ENCODE data around the gene GPR107. TPM values are rescaled to one million over a fixed set of nuclear protein-coding genes. Genes with fewer than 3 reads are reported as not detected.

GPR107 gene
- total RNA-seq, 1 donor from 2014 or later, result 19.8 TPM

DNA sequence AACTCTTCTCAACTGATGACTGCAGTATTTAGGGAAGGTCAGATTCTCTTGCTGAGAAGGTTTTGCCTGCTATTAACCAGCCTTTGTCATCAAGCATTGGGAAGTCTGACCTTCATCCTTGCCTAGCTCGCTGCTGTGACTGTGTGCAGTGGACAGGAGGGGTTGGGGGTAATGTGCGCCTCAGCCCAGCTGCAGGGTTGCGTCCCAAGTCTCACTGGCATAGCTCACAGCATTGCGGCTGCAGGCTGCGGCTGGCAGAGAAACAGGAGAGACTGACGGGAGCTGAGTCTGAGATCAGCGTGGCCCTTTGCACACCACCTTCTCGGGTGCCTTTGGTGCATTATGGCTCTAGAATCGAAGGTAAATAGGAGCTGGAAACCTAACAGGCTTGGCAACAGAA, 62.6 kb downstream of the GPR107 start:
- Histone ChIP-seq H3K4me1 (ENCODE audit: control insufficient read depth in 3 of 3, insufficient read depth in 3 of 3, low read length in 3 of 3) (peaks cover 7 to 20% (median 14%) of the 10 kb centered on the region in 3 donors), H3K9ac (ENCODE audit: low read depth in 1 of 3, low read length in 3 of 3) (no peak overlapping the region), H3K27ac (ENCODE audit: low read depth, low read length) (no peak overlapping the region), H3K9me3 (ENCODE audit: control insufficient read depth in 3 of 3, low read length in 3 of 3) (no peaks in the 10 kb centered on the region), H3K4me3 (ENCODE audit: low read length in 3 of 3) (no peak overlapping the region), H3K27me3 (ENCODE audit: control insufficient read depth in 3 of 3, insufficient read depth in 3 of 3, low read length in 3 of 3) (no peaks in the 10 kb centered on the region), H3K36me3 (ENCODE audit: control insufficient read depth in 3 of 3, insufficient read depth in 3 of 3, low read length in 3 of 3) (peaks cover 8 to 35% (median 25%) of the 10 kb centered on the region in 3 donors)

DNA sequence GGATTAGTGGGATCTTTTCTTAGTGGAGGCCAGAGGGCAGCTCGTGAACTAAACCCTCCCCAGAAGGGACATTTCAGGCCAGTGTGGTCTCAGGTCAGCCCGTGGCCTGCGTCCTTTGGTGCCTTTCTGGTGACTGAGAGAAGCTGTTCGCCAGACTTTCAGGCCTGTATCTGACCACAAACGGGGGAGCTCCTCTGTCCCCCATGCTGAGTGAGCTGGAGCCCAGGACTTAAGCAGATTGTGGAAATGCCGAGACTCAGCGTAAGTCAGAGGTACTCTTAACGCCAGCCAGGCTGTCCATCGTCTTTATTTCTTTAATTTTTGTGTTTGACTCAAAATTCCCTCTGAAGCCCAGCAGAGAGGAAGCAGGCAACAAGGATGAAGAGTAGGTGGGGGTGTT, 63.7 kb downstream of the GPR107 start:
- Histone ChIP-seq H3K27me3 (ENCODE audit: control insufficient read depth in 3 of 3, insufficient read depth in 3 of 3, low read length in 3 of 3) (no peaks in the 10 kb centered on the region), H3K27ac (ENCODE audit: low read depth, low read length) (peak overlapping the region; percentile 14), H3K36me3 (ENCODE audit: control insufficient read depth in 3 of 3, insufficient read depth in 3 of 3, low read length in 3 of 3) (peaks cover 9 to 29% (median 24%) of the 10 kb centered on the region in 3 donors), H3K9ac (ENCODE audit: low read depth in 1 of 3, low read length in 3 of 3) (peak overlapping the region in 1 of 3 donors; percentile 5), H3K9me3 (ENCODE audit: control insufficient read depth in 3 of 3, low read length in 3 of 3) (no peaks in the 10 kb centered on the region), H3K4me1 (ENCODE audit: control insufficient read depth in 3 of 3, insufficient read depth in 3 of 3, low read length in 3 of 3) (peaks cover 7 to 20% (median 14%) of the 10 kb centered on the region in 3 donors), H3K4me3 (ENCODE audit: low read length in 3 of 3) (no peak overlapping the region)

DNA sequence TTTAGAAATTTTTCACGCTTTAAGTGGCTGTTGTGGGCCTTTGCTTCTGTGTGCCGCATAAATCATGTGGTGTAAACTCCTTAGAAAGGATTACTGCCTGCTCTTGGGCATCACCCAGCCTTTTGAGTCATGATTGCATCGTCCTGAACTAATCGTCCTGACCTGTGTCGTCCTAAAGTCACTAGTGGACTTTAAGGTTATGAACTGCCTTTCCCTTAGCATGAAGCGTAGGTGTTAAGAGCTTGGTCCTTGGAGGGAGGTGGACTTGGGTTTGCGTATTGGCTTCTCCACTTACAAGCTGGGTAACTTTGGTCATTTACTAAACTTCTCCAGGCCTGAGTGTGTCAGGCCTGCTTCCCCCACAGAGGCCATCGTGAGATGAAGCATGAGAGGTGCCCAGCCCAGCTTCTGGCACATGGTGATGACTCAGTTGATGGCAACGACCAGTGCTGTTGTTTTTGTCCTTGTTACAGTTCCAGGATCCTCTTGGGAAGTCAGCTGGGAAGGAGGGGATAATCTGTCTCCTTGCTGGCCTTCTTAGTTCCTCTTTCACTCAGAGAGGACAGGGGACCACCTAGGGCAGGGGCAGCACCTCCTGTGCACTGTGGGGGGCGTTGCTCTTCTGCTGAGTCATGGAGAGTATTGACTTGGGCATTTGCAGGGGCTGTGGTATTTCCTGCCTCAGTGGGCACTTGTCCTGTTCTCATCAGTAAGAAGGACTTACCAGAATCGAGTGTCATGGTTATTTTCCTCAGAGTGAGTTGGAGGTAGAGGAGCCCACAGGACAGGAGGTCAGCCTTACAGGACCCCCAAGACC, 64.3 kb downstream of the GPR107 start:
- Histone ChIP-seq H3K9me3 (ENCODE audit: control insufficient read depth in 3 of 3, low read length in 3 of 3) (no peaks in the 10 kb centered on the region), H3K27me3 (ENCODE audit: control insufficient read depth in 3 of 3, insufficient read depth in 3 of 3, low read length in 3 of 3) (no peaks in the 10 kb centered on the region), H3K4me1 (ENCODE audit: control insufficient read depth in 3 of 3, insufficient read depth in 3 of 3, low read length in 3 of 3) (peaks cover 7 to 20% (median 14%) of the 10 kb centered on the region in 3 donors), H3K36me3 (ENCODE audit: control insufficient read depth in 3 of 3, insufficient read depth in 3 of 3, low read length in 3 of 3) (peaks cover 9 to 29% (median 26%) of the 10 kb centered on the region in 3 donors), H3K9ac (ENCODE audit: low read depth in 1 of 3, low read length in 3 of 3) (peak overlapping the region in 1 of 3 donors; percentile 3), H3K4me3 (ENCODE audit: low read length in 3 of 3) (peak overlapping the region in 1 of 3 donors; percentile 13), H3K27ac (ENCODE audit: low read depth, low read length) (peak overlapping the region; percentile 14)

DNA sequence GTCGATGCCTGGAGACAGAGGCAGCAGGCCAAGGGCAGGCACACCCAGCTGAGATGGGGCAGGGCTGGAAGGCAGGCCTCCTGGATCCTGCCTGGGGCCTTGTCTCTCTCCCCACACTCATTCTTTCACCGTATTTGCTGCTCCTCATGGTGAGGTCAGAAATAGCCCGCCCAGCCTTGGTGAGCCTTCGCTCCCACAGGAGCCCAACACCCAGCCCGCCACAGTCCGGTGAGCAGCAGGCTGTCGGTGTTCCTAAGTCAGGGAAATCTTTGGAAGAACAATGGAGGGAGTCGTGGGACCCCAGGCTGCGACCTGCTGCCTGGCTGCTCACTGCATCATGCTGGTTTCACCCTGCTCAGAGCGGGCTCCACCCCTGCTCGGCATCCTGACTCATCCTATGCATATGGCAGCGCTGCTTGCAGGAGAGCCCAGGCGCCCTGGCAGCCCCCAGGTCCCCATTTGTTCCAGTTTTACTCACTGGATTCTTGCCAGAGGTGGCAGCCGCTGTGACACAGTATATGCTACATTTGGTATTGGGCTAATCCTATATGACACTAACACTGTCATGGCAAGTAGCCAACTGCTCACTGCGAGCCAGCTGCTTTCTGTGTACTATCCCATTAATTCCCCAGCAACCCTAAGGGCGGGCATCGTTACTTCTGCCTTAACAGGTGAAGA, 65.3 kb downstream of the GPR107 start:
- Histone ChIP-seq H3K36me3 (ENCODE audit: control insufficient read depth in 3 of 3, insufficient read depth in 3 of 3, low read length in 3 of 3) (peaks cover 9 to 29% (median 26%) of the 10 kb centered on the region in 3 donors), H3K27ac (ENCODE audit: low read depth, low read length) (peak overlapping the region; percentile 14), H3K9me3 (ENCODE audit: control insufficient read depth in 3 of 3, low read length in 3 of 3) (no peaks in the 10 kb centered on the region), H3K4me1 (ENCODE audit: control insufficient read depth in 3 of 3, insufficient read depth in 3 of 3, low read length in 3 of 3) (peaks cover 7 to 20% (median 14%) of the 10 kb centered on the region in 3 donors), H3K9ac (ENCODE audit: low read depth in 1 of 3, low read length in 3 of 3) (no peak overlapping the region), H3K4me3 (ENCODE audit: low read length in 3 of 3) (no peak overlapping the region), H3K27me3 (ENCODE audit: control insufficient read depth in 3 of 3, insufficient read depth in 3 of 3, low read length in 3 of 3) (no peaks in the 10 kb centered on the region)

DNA sequence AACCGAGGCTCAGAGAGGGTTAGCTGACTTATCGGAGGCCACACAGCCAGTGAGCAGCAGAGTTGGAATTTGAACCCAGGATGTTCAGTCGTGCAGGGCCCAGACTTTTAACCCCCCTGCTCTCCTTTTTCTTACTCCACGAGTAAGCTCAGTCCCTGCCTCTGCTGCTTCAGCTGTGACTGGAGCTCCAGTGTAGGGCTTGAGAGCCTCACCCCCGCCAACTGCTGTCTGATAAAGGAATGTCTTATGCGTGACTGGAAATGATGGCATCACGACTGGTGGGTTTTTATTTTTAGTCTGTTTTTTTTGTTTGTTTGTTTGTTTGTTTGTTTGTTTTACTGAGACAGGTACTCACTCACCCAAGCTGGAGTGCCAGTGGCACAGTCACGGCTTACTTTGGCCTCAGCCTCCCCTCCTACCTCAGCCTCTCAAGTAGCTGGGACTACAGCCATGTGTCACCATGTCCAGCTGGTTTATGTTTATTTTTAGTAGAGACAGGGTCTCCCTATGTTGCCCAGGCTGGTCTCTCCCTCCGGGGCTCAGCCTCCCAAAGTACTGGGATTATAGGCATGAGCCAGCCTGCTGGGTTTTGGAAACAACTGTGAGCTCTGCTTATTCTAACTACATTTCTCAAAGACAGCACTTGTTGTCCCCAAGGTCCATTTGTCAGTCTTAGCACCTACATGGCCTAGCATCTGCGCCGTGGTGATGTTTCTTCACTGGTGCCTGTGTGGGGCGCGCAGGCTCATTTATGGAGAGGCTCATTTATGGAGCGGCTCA, 66.0 kb downstream of the GPR107 start:
- Histone ChIP-seq H3K9ac (ENCODE audit: low read depth in 1 of 3, low read length in 3 of 3) (no peak overlapping the region), H3K9me3 (ENCODE audit: control insufficient read depth in 3 of 3, low read length in 3 of 3) (no peaks in the 10 kb centered on the region), H3K27ac (ENCODE audit: low read depth, low read length) (no peak overlapping the region), H3K4me1 (ENCODE audit: control insufficient read depth in 3 of 3, insufficient read depth in 3 of 3, low read length in 3 of 3) (peaks cover 7 to 20% (median 14%) of the 10 kb centered on the region in 3 donors), H3K36me3 (ENCODE audit: control insufficient read depth in 3 of 3, insufficient read depth in 3 of 3, low read length in 3 of 3) (peaks cover 11 to 29% (median 26%) of the 10 kb centered on the region in 3 donors), H3K27me3 (ENCODE audit: control insufficient read depth in 3 of 3, insufficient read depth in 3 of 3, low read length in 3 of 3) (no peaks in the 10 kb centered on the region), H3K4me3 (ENCODE audit: low read length in 3 of 3) (no peak overlapping the region)

DNA sequence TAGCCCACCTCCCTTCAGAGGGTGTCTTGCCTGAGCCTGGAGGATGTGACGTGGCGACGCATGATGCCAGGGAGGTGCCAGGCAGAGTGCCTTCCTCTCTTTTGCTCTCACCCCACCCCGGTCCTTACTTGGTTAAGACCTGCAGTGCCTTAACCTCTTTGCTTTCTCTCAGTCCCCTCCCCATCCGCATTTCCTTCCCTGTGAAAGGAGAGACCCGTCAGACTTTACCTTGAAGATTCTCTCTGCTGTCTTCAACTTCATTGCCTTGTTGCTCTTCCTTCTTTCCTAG, 66.5 kb downstream of the GPR107 start:
- Histone ChIP-seq H3K4me1 (ENCODE audit: control insufficient read depth in 3 of 3, insufficient read depth in 3 of 3, low read length in 3 of 3) (peaks cover 7 to 20% (median 14%) of the 10 kb centered on the region in 3 donors), H3K9ac (ENCODE audit: low read depth in 1 of 3, low read length in 3 of 3) (no peak overlapping the region), H3K27me3 (ENCODE audit: control insufficient read depth in 3 of 3, insufficient read depth in 3 of 3, low read length in 3 of 3) (no peaks in the 10 kb centered on the region), H3K9me3 (ENCODE audit: control insufficient read depth in 3 of 3, low read length in 3 of 3) (no peaks in the 10 kb centered on the region), H3K27ac (ENCODE audit: low read depth, low read length) (no peak overlapping the region), H3K36me3 (ENCODE audit: control insufficient read depth in 3 of 3, insufficient read depth in 3 of 3, low read length in 3 of 3) (peaks cover 11 to 29% (median 26%) of the 10 kb centered on the region in 3 donors), H3K4me3 (ENCODE audit: low read length in 3 of 3) (no peak overlapping the region)

DNA sequence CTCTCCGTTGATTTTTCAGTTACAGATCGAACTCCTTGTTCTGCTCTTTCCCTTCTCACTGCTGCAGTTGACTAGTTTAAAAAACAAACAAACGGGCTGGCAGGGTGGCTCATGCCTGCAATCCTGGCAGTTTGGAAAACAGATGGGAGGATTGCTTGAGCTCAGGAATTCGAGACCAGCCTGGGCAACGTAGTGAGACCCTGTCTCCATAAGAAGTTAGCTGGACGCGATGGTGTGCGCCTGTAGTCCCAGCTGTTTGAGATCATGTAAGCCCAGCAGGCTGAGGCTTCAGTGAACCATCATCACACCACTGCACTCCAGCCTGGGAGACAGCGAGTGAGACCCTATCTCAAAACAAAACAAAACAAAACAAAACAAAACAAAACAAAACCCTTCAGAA, 67.1 kb downstream of the GPR107 start:
- Histone ChIP-seq H3K36me3 (ENCODE audit: control insufficient read depth in 3 of 3, insufficient read depth in 3 of 3, low read length in 3 of 3) (peaks cover 11 to 29% (median 26%) of the 10 kb centered on the region in 3 donors), H3K9me3 (ENCODE audit: control insufficient read depth in 3 of 3, low read length in 3 of 3) (no peaks in the 10 kb centered on the region), H3K27ac (ENCODE audit: low read depth, low read length) (no peak overlapping the region), H3K9ac (ENCODE audit: low read depth in 1 of 3, low read length in 3 of 3) (no peak overlapping the region), H3K4me1 (ENCODE audit: control insufficient read depth in 3 of 3, insufficient read depth in 3 of 3, low read length in 3 of 3) (peaks cover 7 to 20% (median 14%) of the 10 kb centered on the region in 3 donors), H3K4me3 (ENCODE audit: low read length in 3 of 3) (no peak overlapping the region), H3K27me3 (ENCODE audit: control insufficient read depth in 3 of 3, insufficient read depth in 3 of 3, low read length in 3 of 3) (no peaks in the 10 kb centered on the region)

DNA sequence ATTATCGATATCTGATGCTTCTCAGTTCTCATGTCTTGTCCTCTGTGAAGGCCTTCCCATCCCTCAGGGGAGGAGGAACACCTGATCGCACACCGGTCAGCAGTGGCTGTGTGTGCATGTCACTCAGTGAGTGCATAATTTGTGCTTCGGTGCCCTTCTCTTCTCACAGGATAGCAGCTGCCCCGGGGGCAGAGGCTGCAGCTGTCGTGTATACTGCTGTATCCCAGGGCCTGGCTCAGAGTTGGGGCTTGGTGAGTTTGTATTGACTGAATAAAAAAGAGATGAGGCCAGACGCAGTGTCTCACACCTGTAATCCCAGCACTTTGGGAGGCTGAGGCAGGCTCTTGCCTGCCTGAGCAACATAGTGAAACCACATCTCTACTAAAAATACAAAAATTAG, 68.8 kb downstream of the GPR107 start:
- Histone ChIP-seq H3K27ac (ENCODE audit: low read depth, low read length) (no peak overlapping the region), H3K4me3 (ENCODE audit: low read length in 3 of 3) (no peak overlapping the region), H3K27me3 (ENCODE audit: control insufficient read depth in 3 of 3, insufficient read depth in 3 of 3, low read length in 3 of 3) (no peaks in the 10 kb centered on the region), H3K9me3 (ENCODE audit: control insufficient read depth in 3 of 3, low read length in 3 of 3) (no peaks in the 10 kb centered on the region), H3K36me3 (ENCODE audit: control insufficient read depth in 3 of 3, insufficient read depth in 3 of 3, low read length in 3 of 3) (peaks cover 8 to 26% (median 21%) of the 10 kb centered on the region in 3 donors), H3K4me1 (ENCODE audit: control insufficient read depth in 3 of 3, insufficient read depth in 3 of 3, low read length in 3 of 3) (peaks cover 7 to 20% (median 14%) of the 10 kb centered on the region in 3 donors), H3K9ac (ENCODE audit: low read depth in 1 of 3, low read length in 3 of 3) (no peak overlapping the region)

DNA sequence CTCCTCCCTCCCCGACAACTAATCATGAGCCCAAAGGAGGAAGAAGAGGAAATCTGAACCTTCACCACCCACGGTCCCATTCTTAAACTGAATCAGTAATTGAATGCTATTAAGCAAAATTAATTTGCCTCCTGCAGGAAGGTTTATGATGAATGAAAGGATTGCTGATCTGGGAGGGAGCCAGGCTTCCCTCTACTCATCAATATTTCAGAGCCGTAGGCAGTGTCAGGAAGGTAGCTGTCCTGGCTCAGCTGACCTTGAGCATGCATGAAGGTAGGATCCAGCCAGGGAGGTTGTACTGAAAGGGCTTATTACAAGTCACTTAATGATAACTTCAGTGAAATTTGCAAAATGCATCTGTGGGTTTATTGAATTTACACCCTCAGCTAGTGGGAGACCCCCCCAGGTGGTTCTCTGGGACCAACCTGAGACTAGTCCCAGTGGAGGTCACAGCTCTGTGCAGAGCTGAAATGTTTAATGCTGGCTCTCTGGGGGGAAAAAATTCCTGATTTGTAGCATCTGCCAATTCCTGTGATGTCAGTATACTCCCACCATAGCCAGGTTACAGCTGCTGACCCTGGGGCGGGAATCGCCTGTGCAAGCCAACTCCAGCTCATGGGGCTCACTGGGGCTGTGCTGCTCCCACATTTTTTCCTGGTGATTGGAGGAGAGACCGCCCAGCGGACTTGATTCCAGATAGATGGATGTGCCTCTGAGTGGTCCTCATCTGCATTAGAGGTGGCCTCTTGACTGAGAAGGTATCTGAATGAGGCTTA, 70.6 kb downstream of the GPR107 start:
- Histone ChIP-seq H3K27me3 (ENCODE audit: control insufficient read depth in 3 of 3, insufficient read depth in 3 of 3, low read length in 3 of 3) (no peaks in the 10 kb centered on the region), H3K27ac (ENCODE audit: low read depth, low read length) (no peak overlapping the region), H3K9ac (ENCODE audit: low read depth in 1 of 3, low read length in 3 of 3) (no peak overlapping the region), H3K4me3 (ENCODE audit: low read length in 3 of 3) (no peak overlapping the region), H3K36me3 (ENCODE audit: control insufficient read depth in 3 of 3, insufficient read depth in 3 of 3, low read length in 3 of 3) (peaks cover 24 to 27% (median 25%) of the 10 kb centered on the region in 3 donors), H3K4me1 (ENCODE audit: control insufficient read depth in 3 of 3, insufficient read depth in 3 of 3, low read length in 3 of 3) (peaks cover 9 to 17% (median 15%) of the 10 kb centered on the region in 3 donors), H3K9me3 (ENCODE audit: control insufficient read depth in 3 of 3, low read length in 3 of 3) (no peaks in the 10 kb centered on the region)
